ENCODE measurements around the gene TBC1D2. TPM values are rescaled to one million over a fixed set of nuclear protein-coding genes. Genes with fewer than 3 reads are reported as not detected.

The TBC1D2 gene
- total and polyA plus RNA-seq, 8 donors = 14.4 to 107 (median 21.0) TPM

- H3K27ac ChIP-seq = no peak overlapping the region
- H3K36me3 ChIP-seq = peaks cover 0 to 2% of the 10 kb centered on the region in 2 donors
- H3K4me3 ChIP-seq = peak overlapping the region in 1 of 2 donors; percentile 65
- ATAC-seq = no peak
- no peaks in the 10 kb centered on the region for H3K9me3 ChIP-seq
- peaks cover 0 to 4% of the 10 kb centered on the region in 2 donors for H3K27me3 ChIP-seq
- DNase-seq = no peak
- H3K4me1 ChIP-seq = peaks cover 3 to 23% of the 10 kb centered on the region in 2 donors
- no peak for TF ChIP-seq CTCF (IDR thresholded peaks at IDR 0.05)
- intact Hi-C loops (cut with DNase I) = no loop called here
Measured at GRCh38 chr9:98191181-98191608, 64.3 kb downstream of the TBC1D2 start.

- Histone ChIP-seq H3K4me3 (no peak overlapping the region), H3K36me3 (no peaks in the 10 kb centered on the region), H3K4me1 (peaks cover 3 to 27% of the 10 kb centered on the region in 2 donors), H3K9me3 (no peaks in the 10 kb centered on the region), H3K27ac (no peak overlapping the region), H3K27me3 (peaks cover 0 to 4% of the 10 kb centered on the region in 2 donors)
- no peak for ATAC-seq
- no peak for TF ChIP-seq CTCF (IDR thresholded peaks at IDR 0.05)
- intact Hi-C loops (cut with DNase I) = no loop called here
- no peak for DNase-seq
Measured at GRCh38 chr9:98190757-98191105, 64.7 kb downstream of the TBC1D2 start.

GRCh38 chr9:98189412-98189811 is 66.0 kb downstream of the TBC1D2 start:
- Histone ChIP-seq H3K27me3 (peaks cover 0 to 4% of the 10 kb centered on the region in 2 donors), H3K9me3 (no peaks in the 10 kb centered on the region), H3K36me3 (no peaks in the 10 kb centered on the region), H3K4me3 (no peak overlapping the region), H3K4me1 (peaks cover 3 to 33% of the 10 kb centered on the region in 2 donors), H3K27ac (no peak overlapping the region)
- intact Hi-C loops (cut with DNase I) = no loop called here
- TF ChIP-seq CTCF (IDR thresholded peaks at IDR 0.05) = no peak
- ATAC-seq = no peak
- DNase-seq = no peak

- Histone ChIP-seq H3K27me3 (peaks cover 0 to 4% of the 10 kb centered on the region in 2 donors), H3K36me3 (no peaks in the 10 kb centered on the region), H3K27ac (no peak overlapping the region), H3K4me3 (no peak overlapping the region), H3K4me1 (peaks cover 3 to 33% of the 10 kb centered on the region in 2 donors), H3K9me3 (no peaks in the 10 kb centered on the region)
- ATAC-seq (no peak), DNase-seq (no peak)
- TF ChIP-seq CTCF (IDR thresholded peaks at IDR 0.05) = no peak
- intact Hi-C loops (cut with DNase I) = no loop called here
Measured at GRCh38 chr9:98187926-98188325, 67.5 kb downstream of the TBC1D2 start.

- intact Hi-C loops (cut with DNase I) = no loop called here
- Histone ChIP-seq H3K36me3 (no peaks in the 10 kb centered on the region), H3K27me3 (no peaks in the 10 kb centered on the region), H3K27ac (no peak overlapping the region), H3K4me1 (peaks cover 3 to 23% of the 10 kb centered on the region in 2 donors), H3K9me3 (no peaks in the 10 kb centered on the region), H3K4me3 (no peak overlapping the region)
- TF ChIP-seq CTCF (IDR thresholded peaks at IDR 0.05) = no peak
- ATAC-seq = no peak
- DNase-seq = no peak
Measured at GRCh38 chr9:98186236-98186635, 69.2 kb downstream of the TBC1D2 start.

Measured in left lung (tissue), 10 donors.